GM10266 (cell line): ENCODE results near the gene ARL10.

Experiments
- DNase-seq: peaks from one replicate; pipeline ENCODE4 v3.0.0; 2012; ENCODE audit errors: extremely low spot score
- TF ChIP-seq, protein P1 (sequence below): IDR thresholded peaks from 2 replicates; pipeline ENCODE4 v1.5.1; 2012; ENCODE audit warnings: mild to moderate bottlenecking, low read depth; ENCODE audit not compliant: control insufficient read depth, insufficient read depth; ENCODE audit errors: missing control alignments

The ARL10 gene

DNA sequence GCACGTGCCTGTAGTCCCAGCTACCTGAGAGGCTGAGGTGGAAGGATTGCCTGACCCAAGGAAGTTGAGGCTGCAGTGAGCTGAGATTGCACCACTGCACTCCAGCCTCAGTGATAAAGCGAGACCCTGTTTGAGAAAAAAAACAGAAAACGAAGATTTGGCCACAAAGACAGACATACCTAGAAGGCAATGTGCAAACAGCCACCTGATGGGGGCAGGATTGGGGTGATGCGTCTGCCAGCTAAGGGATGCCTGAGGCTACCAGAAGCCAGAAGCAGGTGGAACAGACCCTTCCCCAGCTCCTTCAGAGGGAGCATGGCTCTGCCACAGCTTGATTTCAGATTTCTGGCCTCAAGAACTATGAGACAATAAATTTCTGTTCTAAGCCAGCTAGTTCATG, 26.2 kb downstream of the ARL10 start:
- TF ChIP-seq, protein P1, sequence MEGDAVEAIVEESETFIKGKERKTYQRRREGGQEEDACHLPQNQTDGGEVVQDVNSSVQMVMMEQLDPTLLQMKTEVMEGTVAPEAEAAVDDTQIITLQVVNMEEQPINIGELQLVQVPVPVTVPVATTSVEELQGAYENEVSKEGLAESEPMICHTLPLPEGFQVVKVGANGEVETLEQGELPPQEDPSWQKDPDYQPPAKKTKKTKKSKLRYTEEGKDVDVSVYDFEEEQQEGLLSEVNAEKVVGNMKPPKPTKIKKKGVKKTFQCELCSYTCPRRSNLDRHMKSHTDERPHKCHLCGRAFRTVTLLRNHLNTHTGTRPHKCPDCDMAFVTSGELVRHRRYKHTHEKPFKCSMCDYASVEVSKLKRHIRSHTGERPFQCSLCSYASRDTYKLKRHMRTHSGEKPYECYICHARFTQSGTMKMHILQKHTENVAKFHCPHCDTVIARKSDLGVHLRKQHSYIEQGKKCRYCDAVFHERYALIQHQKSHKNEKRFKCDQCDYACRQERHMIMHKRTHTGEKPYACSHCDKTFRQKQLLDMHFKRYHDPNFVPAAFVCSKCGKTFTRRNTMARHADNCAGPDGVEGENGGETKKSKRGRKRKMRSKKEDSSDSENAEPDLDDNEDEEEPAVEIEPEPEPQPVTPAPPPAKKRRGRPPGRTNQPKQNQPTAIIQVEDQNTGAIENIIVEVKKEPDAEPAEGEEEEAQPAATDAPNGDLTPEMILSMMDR: no peak
- no peak for DNase-seq

DNA sequence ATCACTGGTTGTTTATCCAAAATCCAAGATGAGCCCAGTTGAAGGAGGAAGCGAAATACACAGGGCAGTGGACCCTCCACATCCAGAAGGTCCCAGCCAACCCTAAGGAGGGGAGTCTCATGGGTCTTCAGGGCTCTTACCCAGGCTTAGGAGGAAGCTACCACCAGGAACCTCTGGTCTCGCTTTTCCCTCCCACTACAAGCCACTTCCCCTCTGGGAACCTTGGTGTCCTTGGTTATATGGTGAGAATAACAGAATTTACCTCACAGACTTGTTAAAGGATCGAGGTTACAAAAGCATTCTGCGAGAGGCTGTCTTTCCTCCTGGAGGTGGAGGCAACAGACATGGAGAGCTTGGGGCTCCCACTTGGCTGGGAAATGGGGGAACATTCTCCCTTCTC, 26.7 kb downstream of the ARL10 start:
- no peak for DNase-seq
- TF ChIP-seq, protein P1: no peak

DNA sequence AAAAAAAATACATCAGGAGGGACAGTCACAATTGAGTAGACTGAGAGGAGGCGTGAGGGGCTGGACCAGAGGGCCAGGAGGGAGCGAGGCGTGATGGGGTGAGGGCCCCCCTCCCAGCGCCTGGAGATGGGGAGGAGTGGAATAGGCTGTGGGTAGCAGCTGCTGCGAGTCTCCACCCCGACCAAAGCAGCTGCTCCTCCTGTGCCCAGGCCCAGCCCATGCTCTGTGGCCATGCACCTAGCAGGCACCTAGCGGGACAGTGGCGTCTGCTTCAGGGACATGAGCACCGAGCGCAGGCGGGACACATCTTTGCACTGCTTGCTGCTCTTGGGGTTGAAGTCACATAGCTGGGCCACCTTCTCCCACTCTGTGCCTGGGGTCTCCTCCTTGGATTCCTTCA, 27.2 kb downstream of the ARL10 start:
- TF ChIP-seq, protein P1: no peak
- no peak for DNase-seq

DNA sequence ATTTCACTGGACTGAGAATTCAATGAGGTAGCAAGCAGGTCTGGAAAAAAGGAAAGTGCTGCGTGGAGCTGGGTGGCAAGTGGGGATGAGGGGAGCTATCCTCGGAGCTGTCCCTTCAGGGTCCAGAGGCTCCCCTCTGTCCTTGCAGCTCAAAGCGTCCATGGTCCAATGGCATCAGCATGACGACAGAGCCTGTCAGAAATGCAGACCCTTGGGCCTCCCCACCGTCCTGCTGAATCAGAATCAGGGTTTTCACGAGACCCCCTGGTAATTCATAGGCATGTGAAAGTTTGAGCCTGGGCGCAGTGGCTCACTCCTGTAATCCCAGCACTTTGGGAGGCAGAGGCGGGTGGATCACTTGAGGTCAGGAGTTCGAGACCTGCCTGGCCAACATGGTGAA, 28.8 kb downstream of the ARL10 start:
- DNase-seq: no peak
- TF ChIP-seq, protein P1: no peak

DNA sequence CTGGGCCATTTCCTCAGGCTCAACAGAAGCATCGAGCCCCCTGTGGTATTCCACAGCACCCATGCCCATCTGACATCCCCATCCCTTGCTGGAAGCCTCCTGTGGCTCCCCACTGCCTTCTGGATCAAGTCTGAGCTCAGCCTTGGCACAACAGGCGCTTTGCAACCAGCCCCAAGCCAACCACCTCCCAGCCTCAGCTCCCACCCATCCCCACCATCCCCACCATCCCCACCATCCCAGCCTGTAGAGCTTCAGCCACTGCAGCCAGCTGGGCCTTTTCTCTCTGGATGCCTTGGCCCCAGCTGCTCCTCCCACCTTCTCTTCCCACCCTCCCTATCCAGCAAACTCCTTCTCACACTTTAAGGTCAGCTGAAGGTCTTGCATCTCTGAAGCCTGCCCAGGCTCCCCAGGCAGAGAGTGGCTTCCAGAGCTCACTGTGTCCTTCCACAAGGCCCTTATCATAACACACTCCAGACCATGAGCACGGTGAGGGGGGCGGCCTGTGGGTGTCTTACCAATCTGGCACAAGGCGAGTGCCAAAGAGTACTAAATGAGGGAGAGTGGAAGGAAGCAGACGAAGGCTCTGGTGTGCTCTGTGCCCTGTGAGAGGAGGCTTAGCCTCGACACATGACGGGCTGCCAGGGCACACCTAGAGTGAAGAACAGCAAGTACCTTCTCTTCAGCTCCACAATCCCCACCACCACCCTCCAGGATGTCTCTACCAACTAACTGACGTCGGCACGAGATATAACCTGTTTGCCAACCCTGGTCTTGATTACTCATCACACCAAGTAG, 29.8 kb downstream of the ARL10 start:
- TF ChIP-seq, protein P1: no peak
- no peak for DNase-seq

DNA sequence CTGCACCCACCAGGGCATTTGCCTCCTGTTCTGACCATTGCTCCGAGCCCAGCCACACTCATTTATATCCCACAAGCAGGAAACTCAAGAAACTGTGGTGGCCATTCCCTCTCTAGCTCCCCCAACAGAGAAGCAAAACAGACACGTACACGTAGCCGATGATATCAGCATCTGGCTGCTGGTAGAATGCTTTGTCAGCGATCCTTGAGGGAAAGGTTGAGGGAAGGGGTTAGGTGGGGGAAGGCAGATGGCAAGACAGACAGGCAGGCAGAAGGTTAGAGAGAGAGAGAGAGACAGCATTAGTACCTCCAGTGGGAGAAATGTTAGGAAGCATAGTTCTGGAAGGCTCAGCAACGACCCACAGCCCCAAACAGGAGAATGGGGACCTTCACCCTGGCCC, 31.0 kb downstream of the ARL10 start:
- TF ChIP-seq, protein P1: no peak
- no peak for DNase-seq

DNA sequence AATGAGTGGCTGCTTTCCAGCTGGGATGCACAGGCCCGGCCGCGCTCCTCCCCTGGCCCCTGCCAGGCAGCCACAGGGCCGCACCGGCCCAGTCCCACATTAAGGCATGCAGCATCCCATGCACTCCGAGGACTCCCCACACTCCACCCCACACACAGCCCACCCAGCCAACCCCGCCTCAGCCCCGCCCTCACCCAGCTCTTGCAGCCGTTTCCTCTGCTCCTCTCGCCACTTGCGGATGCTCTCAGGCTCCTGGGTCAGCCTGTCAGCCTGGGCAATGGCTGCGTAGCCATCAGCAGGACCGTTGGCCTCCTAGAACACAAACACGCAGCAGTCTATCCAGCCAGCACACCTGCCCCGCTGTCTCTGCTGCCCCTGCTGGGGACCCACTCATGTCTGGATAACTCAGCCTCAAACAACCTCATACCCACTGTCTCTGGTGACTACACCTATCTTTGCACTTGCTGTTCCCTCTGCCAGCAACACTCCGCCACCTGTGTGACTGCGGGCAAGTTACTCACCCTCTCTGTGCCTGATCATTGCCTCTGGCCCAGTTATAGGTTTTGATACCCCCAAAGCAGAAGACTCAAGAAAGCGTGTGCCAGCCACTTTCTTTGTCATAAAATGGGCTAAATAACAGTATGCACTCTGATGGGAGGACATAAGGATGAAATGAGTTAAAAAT, 32.6 kb downstream of the ARL10 start:
- TF ChIP-seq, protein P1: no peak
- DNase-seq: no peak
